Measurements from ENCODE around the gene CD276.

The CD276 gene

GRCh38 chr15:73677146-73677607, 7.0 kb upstream of the CD276 start:
- TF ChIP-seq RAD21 (IDR thresholded peaks at IDR 0.05; ENCODE audit: low read depth), result peak; percentile 78
- TF ChIP-seq ZBTB7A (IDR thresholded peaks at IDR 0.05; ENCODE audit: low read depth), result no peak
- TF ChIP-seq, protein P1, sequence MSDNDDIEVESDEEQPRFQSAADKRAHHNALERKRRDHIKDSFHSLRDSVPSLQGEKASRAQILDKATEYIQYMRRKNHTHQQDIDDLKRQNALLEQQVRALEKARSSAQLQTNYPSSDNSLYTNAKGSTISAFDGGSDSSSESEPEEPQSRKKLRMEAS (IDR thresholded peaks at IDR 0.05), result no peak
- peak; percentile 86 for TF ChIP-seq YY1 (IDR thresholded peaks at IDR 0.05; ENCODE audit: low read depth)

GRCh38 chr15:73677733-73678132, 6.5 kb upstream of the CD276 start:
- TF ChIP-seq, protein P2, sequence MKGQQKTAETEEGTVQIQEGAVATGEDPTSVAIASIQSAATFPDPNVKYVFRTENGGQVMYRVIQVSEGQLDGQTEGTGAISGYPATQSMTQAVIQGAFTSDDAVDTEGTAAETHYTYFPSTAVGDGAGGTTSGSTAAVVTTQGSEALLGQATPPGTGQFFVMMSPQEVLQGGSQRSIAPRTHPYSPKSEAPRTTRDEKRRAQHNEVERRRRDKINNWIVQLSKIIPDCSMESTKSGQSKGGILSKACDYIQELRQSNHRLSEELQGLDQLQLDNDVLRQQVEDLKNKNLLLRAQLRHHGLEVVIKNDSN (IDR thresholded peaks at IDR 0.05), result no peak
- TF ChIP-seq CEBPB (IDR thresholded peaks at IDR 0.05) (no peak), FOXM1 (IDR thresholded peaks at IDR 0.05; ENCODE audit: borderline replicate concordance, low read depth) (no peak), RAD21 (IDR thresholded peaks at IDR 0.05; ENCODE audit: low read depth) (no peak), NFIC (IDR thresholded peaks at IDR 0.05) (no peak), TCF12 (IDR thresholded peaks at IDR 0.05; ENCODE audit: low read depth) (no peak), EGR1 (IDR thresholded peaks at IDR 0.05) (no peak), EP300 (IDR thresholded peaks at IDR 0.05; ENCODE audit: borderline replicate concordance) (no peak), REST (IDR thresholded peaks at IDR 0.05; ENCODE audit: low read depth) (no peak), YY1 (IDR thresholded peaks at IDR 0.05; ENCODE audit: low read depth) (no peak)
- TF ChIP-seq, protein P1 (IDR thresholded peaks at IDR 0.05), result no peak

DNA sequence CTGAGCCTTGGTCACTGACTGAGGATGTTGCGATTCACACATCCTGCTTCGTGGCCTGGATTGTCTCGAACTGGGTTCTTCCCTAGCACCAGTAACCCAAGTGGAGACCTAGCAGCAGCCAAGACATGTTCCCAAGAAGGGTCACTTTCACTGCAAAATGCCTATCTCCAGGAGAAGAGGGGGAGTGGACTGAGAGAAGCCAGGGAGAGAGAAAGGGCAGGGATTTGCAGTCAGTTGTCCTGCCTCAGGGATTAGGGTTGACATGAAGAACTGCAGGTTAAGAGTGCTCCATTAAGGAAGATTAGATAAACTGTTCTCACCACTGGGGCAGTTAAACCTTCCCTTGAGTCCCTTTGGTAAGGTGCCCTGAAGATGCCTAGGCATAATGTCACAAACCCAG, 5.7 kb upstream of the CD276 start:
- TF ChIP-seq TEAD4 (IDR thresholded peaks at IDR 0.05) (no peak), RAD21 (IDR thresholded peaks at IDR 0.05; ENCODE audit: low read depth) (no peak), CEBPB (IDR thresholded peaks at IDR 0.05) (no peak), NFIC (IDR thresholded peaks at IDR 0.05) (no peak), TAF1 (IDR thresholded peaks at IDR 0.05; ENCODE audit: low read depth) (no peak), REST (IDR thresholded peaks at IDR 0.05; ENCODE audit: low read depth) (no peak), EGR1 (IDR thresholded peaks at IDR 0.05) (no peak), FOXM1 (IDR thresholded peaks at IDR 0.05; ENCODE audit: borderline replicate concordance, low read depth) (no peak), CREB1 (IDR thresholded peaks at IDR 0.05; ENCODE audit: low read depth) (no peak), ZBTB7A (IDR thresholded peaks at IDR 0.05; ENCODE audit: low read depth) (no peak), EP300 (IDR thresholded peaks at IDR 0.05; ENCODE audit: borderline replicate concordance) (no peak), YY1 (IDR thresholded peaks at IDR 0.05; ENCODE audit: low read depth) (no peak), TCF12 (IDR thresholded peaks at IDR 0.05; ENCODE audit: low read depth) (no peak)
- TF ChIP-seq, protein P1 (IDR thresholded peaks at IDR 0.05), result no peak
- TF ChIP-seq, protein P2 (IDR thresholded peaks at IDR 0.05), result no peak

GRCh38 chr15:73679180-73679579, 5.0 kb upstream of the CD276 start:
- TF ChIP-seq NFIC (IDR thresholded peaks at IDR 0.05) (no peak), FOXM1 (IDR thresholded peaks at IDR 0.05; ENCODE audit: borderline replicate concordance, low read depth) (no peak), CEBPB (IDR thresholded peaks at IDR 0.05) (no peak), CREB1 (IDR thresholded peaks at IDR 0.05; ENCODE audit: low read depth) (no peak), TEAD4 (IDR thresholded peaks at IDR 0.05) (no peak), TAF1 (IDR thresholded peaks at IDR 0.05; ENCODE audit: low read depth) (no peak), TCF12 (IDR thresholded peaks at IDR 0.05; ENCODE audit: low read depth) (no peak), EGR1 (IDR thresholded peaks at IDR 0.05) (no peak), RAD21 (IDR thresholded peaks at IDR 0.05; ENCODE audit: low read depth) (no peak), ZBTB7A (IDR thresholded peaks at IDR 0.05; ENCODE audit: low read depth) (no peak), REST (IDR thresholded peaks at IDR 0.05; ENCODE audit: low read depth) (no peak), EP300 (IDR thresholded peaks at IDR 0.05; ENCODE audit: borderline replicate concordance) (no peak), YY1 (IDR thresholded peaks at IDR 0.05; ENCODE audit: low read depth) (no peak)
- TF ChIP-seq, protein P2 (IDR thresholded peaks at IDR 0.05), result no peak
- TF ChIP-seq, protein P1 (IDR thresholded peaks at IDR 0.05), result no peak
